ENCODE results near the gene CAPN10.

DNA sequence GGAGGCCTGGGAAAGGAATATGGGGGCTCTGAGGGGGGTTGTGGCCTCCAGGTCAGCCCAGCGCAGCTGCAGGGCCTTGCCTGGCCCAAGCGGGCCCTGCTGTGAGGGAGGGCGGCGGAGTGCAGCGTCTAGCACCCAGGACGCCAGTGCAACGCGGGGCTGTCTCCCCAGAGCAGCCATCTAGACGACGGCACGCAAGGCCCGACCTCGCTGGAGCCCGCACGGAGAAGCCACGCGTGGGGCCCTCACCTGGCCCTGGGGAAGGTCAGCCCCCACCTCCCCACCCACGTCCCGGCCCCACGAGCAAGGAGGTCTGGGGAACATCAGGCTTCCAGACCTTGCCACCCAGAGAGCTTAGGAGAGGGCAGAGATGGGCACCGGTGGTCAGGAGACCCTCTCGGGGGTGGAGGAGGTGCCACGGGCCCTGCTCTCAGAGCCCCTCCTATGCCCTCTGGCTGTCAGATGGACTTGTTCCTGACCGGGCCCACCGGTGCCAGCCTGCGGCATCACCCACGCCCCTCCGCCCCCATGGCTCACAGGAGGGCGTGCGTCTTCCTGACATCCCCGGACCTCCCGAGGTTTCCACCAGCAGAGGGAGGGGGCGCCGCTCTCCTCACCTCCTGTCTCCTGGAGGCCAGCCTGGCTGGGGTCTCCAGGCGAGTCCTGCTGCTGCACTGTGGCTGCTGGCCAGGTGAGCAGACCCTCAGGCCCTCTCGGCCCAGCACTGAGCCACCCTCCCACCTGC lies 55.7 kb downstream of the CAPN10 start:
- TF ChIP-seq, protein P1, sequence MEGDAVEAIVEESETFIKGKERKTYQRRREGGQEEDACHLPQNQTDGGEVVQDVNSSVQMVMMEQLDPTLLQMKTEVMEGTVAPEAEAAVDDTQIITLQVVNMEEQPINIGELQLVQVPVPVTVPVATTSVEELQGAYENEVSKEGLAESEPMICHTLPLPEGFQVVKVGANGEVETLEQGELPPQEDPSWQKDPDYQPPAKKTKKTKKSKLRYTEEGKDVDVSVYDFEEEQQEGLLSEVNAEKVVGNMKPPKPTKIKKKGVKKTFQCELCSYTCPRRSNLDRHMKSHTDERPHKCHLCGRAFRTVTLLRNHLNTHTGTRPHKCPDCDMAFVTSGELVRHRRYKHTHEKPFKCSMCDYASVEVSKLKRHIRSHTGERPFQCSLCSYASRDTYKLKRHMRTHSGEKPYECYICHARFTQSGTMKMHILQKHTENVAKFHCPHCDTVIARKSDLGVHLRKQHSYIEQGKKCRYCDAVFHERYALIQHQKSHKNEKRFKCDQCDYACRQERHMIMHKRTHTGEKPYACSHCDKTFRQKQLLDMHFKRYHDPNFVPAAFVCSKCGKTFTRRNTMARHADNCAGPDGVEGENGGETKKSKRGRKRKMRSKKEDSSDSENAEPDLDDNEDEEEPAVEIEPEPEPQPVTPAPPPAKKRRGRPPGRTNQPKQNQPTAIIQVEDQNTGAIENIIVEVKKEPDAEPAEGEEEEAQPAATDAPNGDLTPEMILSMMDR (IDR thresholded peaks at IDR 0.05), result no peak
- no peak for TF ChIP-seq POLR2A (IDR thresholded peaks at IDR 0.05)

Data from tibial nerve (tissue), 3 donors.